GM21825 (cell line): ENCODE data around the gene PLD4.
"Not testable (repeated sequence)": the region's sequence is repeated elsewhere in the genome, so short reads cannot be mapped to it uniquely, and the experiment has no call there.

ENCODE experiments used
- ATAC-seq: cut with Tn5 transposase; IDR thresholded peaks from one replicate; pipeline ENCODE4 v1.9.1; 2021; ENCODE audit warnings: mild to moderate bottlenecking, moderate library complexity; ENCODE audit not compliant: unreplicated experiment

The PLD4 gene

GRCh38 chr14:104939666-104940410 lies 15.2 kb downstream of the PLD4 start:
- no peak for ATAC-seq

- no peak for ATAC-seq
Observed at GRCh38 chr14:104940526-104941150, 16.0 kb downstream of the PLD4 start.

GRCh38 chr14:104941508-104942365 lies 17.1 kb downstream of the PLD4 start:
- ATAC-seq: no peak

GRCh38 chr14:104942586-104942985 lies 17.9 kb downstream of the PLD4 start:
- ATAC-seq: no peak

GRCh38 chr14:104943216-104944015 lies 18.7 kb downstream of the PLD4 start:
- ATAC-seq: not testable (repeated sequence)

- ATAC-seq: not testable (repeated sequence)
Observed at GRCh38 chr14:104944016-104944308, 19.3 kb downstream of the PLD4 start.

GRCh38 chr14:104944436-104945205 lies 19.9 kb downstream of the PLD4 start:
- ATAC-seq: not testable (repeated sequence)

- not testable (repeated sequence) for ATAC-seq
Observed at GRCh38 chr14:104945266-104945665, 20.6 kb downstream of the PLD4 start.

GRCh38 chr14:104945986-104946965 lies 21.6 kb downstream of the PLD4 start:
- ATAC-seq: not testable (repeated sequence)

GRCh38 chr14:104947201-104947600 lies 22.5 kb downstream of the PLD4 start:
- ATAC-seq: not testable (repeated sequence)

GRCh38 chr14:104947881-104948735 lies 23.4 kb downstream of the PLD4 start:
- ATAC-seq: not testable (repeated sequence)

GRCh38 chr14:104948736-104949031 lies 24.0 kb downstream of the PLD4 start:
- ATAC-seq: no peak

GRCh38 chr14:104949406-104949955 lies 24.8 kb downstream of the PLD4 start:
- not testable (repeated sequence) for ATAC-seq

GRCh38 chr14:104950021-104950420 lies 25.3 kb downstream of the PLD4 start:
- no peak for ATAC-seq

GRCh38 chr14:104950701-104951100 lies 26.0 kb downstream of the PLD4 start:
- ATAC-seq: not testable (repeated sequence)

GRCh38 chr14:104951863-104952657 lies 27.4 kb downstream of the PLD4 start:
- not testable (repeated sequence) for ATAC-seq

GRCh38 chr14:104953097-104953496 lies 28.4 kb downstream of the PLD4 start:
- no peak for ATAC-seq
